PC-3 (cell line): ENCODE data around the gene GJC1.

Experiments used
- CTCF ChIP-seq: fragments of 300-600 bp; sonication (generic); conservative IDR thresholded peaks from 2 replicates; pipeline ENCODE4 v1.5.1; 2017; ENCODE audit warnings: antibody characterized with exemption, low read depth, mild to moderate bottlenecking, low read length
- EZH2 ChIP-seq: fragments of 300-600 bp; sonication (generic); IDR thresholded peaks from one replicate; pipeline ENCODE4 v1.6.1; 2017; ENCODE audit warnings: antibody characterized with exemption, mild to moderate bottlenecking, low read length; ENCODE audit not compliant: unreplicated experiment

- TF ChIP-seq CTCF, result no peak
- TF ChIP-seq EZH2, result no peak
Measured at GRCh38 chr17:44877121-44877520, 47.0 kb upstream of the GJC1 start.
